NCI-H2081 (cell line): ENCODE data around the gene PLEKHH2.

Source experiments
- DNase-seq, 2 experiments: peaks; one replicate each; lab custom pipeline; 2025; lab: John Stamatoyannopoulos, UW

PLEKHH2 gene

GRCh38 chr2:43812006-43812405, 174.9 kb downstream of the PLEKHH2 start:
- no peak for DNase-seq

DNA sequence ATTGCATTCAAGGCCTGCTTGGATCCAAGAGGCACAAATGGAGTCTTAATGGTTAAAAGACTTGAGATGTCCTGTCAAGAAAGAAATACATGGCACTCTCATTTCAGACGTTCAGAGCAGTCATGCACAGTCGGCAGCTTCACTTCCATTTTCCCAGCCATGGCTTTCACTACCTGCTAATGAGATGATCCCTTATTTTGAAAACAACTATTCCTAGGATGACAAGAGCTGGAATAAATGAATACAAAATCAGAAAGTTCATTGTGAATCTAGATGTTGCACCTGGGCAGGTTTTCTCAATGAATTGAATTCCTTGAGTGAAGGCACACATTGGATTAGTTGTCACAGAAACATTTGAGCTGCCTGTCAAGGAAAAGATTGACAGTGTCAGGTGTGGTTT, 175.9 kb downstream of the PLEKHH2 start:
- DNase-seq, result no peak

- DNase-seq, result no peak
Measured at GRCh38 chr2:43814711-43815110, 177.7 kb downstream of the PLEKHH2 start.
